NCI-H1105 (cell line): ENCODE measurements around the gene RNU7-1.
"Not testable (repeated sequence)": the region's sequence is repeated elsewhere in the genome, so short reads cannot be mapped to it uniquely, and the experiment has no call there.

Experiments
- DNase-seq: peaks from one replicate; lab custom pipeline; 2025; lab: John Stamatoyannopoulos, UW

Gene RNU7-1

DNA sequence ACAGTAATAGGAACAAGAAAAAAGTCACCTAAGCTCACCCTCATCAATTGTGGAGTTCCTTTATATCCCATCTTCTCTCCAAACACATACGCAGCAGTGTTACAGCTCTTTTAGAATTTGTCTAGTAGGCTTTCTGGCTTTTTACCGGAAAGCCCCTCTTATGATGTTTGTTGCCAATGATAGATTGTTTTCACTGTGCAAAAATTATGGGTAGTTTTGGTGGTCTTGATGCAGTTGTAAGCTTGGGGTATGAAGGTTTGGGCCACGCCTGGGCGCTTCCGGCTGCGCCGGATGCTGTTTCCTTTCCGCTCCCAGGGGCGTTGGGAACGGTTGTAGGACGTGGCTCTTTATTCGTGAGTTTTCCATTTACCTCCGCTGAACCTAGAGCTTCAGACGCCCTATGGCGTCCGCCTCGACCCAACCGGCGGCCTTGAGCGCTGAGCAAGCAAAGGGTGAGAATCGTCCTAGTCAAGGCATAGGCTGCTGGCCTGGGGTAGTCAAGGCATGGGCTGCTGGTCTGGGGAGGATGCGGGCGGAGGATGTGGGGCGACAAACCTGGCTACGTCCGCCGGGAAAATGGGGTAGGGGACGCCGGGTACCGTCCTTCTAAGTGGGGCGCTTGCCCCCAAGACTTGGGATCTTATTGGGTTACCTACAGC lies at the start of gene RNU7-1, which contains the start of gene C12orf57:
RNU7-1 (plus strand) TSS at position 95 of the 659 bp plus-strand sequence.
C12orf57 (plus strand) TSS at position 301 of the 659 bp plus-strand sequence; CDS start at position 401, 100 bp downstream.
- peak; percentile 87 for DNase-seq

DNA sequence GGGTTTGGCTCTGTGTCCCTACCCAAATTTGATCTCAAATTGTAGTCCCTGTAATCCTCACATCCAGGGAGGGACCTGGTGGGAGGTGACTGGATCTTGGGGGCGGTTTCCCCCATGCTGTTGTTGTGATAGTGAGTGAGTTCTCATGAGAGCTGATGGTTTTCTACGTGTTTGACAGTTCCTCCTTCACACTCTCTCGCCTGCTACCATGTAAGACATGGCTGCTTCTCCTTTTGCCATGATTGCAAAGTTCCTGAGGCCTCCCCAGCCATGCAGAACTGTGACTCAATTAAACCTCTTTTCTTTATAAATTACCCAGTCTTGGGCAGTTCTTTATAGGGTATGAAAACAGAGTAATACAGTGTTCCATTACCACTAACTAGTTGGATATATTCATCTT lies 49.3 kb upstream of the RNU7-1 start:
- no peak for DNase-seq

DNA sequence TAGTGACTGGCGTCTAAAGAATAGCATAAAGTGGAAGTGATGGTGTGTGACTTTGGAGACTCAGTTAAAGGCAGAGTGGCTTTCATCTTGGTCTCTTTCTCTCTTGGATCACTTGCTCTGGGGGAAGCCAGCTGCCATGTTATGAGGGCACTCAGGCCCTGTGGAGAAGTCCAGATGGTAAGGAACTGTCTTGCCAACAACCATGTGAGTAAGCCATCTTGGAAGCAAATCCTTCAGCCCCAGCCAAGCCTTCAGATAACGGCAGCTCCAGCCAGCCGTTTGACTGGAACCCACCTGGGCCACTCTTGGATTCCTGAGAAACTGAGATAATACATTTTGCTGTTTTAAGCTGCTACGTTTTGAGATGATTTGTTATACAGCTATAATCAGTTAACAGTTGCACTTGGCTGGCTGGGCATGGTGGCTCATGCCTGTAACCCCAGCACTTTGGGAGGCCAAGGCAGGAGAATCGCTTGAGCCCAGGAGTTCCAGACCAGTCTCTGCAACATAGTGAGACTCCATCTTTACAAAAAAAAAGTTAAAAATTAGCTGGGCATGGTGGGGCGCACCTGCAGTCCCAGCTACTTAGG lies 46.7 kb upstream of the RNU7-1 start:
- no peak for DNase-seq

DNA sequence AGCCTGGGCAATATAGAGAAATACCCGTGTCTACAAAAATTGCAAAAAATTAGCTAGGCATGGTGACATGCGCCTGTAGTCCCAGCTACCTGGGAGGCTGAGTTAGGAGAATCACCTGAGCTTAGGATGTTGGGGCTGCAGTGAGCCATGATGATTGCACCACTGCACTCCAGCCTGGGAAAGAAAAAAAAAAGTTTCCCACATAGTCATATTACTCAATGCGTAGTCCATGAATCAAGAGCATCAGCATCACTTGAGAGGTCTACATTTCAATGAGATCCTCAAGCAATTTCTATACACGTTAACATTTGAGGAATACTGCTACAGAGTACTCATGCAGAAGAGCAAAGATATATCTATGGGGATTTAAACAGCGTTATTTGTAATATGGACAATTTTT lies 44.2 kb upstream of the RNU7-1 start:
- DNase-seq: no peak

DNA sequence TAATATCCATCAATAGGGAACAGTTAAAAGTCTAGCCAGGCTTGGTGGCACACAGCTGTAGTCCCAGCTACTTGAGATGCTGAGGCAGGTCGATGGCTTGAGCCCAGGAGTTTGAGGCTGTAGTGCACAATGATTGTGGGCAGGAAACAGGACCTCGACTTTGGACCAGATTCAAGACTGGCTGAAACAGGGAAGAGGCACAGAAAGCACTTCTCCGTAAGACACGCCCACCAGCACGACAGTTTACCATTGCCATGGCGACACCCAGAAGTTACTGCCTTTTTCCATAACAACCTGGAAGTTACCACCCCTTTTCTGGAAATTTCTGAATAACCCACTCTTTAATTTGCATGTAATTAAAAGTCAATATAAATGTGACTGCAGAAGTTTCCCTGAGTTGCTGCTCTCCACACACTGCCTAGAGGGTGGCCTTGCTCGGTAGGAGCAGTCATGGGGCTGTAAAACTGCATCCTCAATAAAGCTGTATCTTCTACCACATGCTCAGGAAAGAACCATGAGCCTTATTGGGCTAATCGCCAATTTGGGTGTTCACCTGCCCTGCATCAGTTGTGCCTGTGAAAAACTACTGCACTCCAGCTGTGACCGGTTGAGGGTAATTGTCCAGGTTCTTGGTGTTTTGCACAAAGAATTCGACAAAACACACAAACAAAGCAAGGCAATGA lies 43.6 kb upstream of the RNU7-1 start:
- no peak for DNase-seq

DNA sequence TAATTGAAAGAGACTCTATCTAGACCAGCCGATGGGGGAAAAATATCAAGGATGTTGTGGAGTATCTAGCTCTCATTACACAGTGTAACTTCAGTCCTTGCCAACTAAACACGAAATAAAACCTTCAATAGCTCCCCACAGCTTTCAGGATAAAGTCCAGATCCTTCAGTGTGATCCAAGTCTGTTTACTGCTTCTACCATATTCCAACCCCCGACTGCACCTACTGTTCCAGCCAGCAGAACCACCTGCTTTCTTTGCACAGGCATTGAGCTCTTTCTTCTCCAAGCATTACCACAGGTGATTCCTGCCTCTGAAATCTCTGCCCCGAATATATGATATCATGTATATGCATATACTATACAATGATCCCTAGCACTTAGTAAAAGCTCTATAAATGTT lies 41.2 kb upstream of the RNU7-1 start:
- no peak for DNase-seq

DNA sequence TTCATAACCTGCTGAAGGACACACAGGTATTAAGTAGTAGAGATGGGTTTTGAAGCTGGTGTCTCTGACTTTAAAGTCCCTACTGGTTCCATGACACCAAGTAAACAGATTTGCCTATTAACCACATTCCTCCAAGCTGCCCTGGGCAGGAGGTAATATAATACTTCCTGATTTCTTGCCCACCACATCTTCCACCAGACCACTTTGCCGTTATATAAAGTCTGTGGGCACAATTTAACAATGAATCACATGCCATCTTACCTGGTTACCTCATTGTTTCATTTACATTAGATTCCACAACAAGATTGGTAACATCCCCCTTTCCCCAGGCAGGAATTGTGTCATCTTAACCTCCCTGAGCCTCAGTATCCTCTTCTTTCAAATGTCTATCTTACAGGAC lies 39.9 kb upstream of the RNU7-1 start:
- no peak for DNase-seq

DNA sequence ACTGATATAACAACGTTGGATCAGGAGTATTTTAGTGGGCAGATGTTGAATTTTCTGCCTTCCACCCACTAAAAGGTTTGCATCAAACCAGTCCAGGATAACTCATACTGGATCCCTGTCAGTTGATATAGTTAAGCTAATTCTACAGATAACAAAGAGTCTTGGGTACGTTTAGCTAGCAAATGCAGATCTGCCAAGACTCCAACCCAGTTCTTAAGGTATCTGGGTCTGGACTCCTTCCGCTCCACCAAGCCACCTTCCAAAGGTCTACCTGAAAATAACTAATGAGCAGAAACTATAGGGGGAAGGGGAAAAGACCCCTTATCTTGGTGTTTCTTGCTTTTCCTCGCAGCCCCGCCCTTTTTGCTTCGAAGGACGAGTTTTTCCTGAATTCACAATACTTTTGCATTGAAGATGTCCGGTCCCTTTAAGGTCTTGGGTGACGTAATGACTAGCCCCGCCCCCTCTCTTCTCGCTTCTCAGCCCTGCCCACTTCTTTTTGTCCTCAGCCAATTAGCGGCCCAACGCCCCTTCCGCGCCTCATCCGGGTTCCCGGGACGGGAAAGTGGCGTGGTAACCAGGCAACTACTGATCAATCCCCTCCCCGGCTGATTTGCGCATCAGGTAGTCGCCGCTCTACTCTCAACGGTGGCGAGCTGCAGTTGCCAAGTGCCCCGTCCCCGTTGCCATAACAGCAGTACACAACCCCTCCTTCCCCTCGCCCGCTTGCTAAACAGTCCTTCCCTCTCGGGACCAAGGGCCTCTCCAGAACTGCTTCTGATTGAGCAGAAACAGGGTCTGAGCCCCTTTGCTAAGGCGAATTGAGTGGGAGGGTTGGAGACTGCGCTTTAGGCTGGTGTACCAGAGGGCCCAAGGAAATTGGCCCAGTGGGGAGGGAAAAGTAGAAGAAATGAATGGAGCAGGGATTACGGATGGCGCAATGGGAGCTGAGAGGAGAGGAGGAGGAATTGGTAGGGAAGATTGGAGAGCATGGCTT lies 39.0 kb upstream of the RNU7-1 start, which contains the start of gene LRRC23:
LRRC23 (plus strand) TSS at position 543 of the 997 bp plus-strand sequence. CDS start 812 bp downstream, outside the sequence.
- peak; percentile 98 for DNase-seq

DNA sequence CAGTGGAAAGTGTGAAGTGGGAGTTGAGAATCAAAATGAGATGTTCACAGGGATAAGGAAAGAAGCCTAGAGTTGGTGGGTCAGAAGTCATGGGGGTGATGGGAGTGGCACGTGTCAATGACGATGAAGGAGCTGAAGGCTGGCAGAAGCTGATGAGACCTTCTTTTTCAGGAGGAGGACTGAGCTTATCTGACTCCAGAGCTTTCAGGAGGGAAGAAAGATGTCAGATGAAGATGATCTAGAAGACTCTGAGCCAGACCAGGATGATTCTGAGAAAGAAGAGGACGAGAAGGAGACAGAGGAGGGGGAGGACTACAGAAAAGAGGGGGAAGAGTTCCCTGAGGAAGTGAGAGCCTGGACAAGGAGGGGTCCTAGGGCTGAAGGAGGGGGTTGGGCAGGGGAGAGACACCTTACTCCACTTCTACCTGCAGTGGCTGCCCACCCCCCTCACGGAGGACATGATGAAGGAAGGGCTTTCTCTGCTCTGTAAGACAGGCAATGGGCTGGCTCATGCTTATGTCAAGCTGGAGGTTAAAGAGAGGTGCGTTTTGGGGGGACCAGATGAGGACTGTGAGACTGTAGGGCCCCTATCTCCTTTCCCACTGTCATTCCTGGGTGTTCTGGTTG lies 38.1 kb upstream of the RNU7-1 start:
- no peak for DNase-seq

DNA sequence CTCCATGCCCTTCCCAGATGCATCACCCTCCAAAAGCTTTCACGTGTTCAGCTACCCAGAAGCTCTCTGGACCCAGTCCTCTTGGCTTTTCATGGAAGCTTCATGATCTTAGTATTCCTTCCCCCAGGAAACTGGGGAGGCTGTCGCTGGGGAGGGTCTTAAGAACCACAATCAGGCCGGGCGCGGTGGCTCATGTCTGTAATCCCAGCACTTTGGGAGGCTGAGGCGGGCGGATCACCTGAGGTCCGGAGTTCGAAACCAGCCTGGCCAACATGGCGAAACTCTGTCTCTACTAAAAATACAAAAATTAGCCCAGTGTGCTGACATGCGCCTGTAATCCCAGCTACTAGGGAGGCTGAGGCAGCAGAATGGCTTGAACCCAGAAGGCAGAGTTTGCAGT lies 35.5 kb upstream of the RNU7-1 start:
- not testable (repeated sequence) for DNase-seq

DNA sequence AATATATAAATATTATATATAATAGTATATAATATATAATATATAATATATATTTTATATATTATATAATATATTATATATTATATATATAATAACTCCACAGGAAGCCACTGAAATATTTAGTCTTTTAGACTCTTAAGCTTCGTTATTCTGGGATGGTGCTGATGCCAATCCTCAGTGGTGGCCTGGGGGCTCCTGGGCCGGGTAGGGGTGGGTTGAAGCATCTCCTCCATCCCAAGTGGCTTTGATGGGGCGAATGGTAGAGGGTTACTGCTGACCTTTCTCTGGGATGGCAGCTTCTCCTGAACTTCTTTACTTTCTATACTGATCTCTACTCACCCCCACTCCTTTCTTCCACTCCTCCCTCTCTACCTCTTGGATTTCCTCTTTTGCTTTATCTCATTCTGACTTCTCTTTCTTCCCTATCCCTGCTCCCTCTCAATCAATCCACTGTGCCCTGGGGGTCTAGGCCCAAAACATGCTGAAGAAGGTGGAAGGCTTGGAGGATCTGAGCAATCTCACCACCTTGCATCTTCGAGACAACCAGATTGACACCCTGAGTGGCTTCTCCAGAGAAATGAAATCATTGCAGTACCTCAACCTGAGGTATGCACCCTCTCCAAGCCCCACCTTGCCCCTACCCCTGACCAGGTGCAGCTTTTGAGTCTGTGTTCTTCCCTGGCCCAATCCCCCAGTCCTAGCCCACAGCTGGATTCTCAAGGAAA lies 34.0 kb upstream of the RNU7-1 start:
- DNase-seq: no peak

DNA sequence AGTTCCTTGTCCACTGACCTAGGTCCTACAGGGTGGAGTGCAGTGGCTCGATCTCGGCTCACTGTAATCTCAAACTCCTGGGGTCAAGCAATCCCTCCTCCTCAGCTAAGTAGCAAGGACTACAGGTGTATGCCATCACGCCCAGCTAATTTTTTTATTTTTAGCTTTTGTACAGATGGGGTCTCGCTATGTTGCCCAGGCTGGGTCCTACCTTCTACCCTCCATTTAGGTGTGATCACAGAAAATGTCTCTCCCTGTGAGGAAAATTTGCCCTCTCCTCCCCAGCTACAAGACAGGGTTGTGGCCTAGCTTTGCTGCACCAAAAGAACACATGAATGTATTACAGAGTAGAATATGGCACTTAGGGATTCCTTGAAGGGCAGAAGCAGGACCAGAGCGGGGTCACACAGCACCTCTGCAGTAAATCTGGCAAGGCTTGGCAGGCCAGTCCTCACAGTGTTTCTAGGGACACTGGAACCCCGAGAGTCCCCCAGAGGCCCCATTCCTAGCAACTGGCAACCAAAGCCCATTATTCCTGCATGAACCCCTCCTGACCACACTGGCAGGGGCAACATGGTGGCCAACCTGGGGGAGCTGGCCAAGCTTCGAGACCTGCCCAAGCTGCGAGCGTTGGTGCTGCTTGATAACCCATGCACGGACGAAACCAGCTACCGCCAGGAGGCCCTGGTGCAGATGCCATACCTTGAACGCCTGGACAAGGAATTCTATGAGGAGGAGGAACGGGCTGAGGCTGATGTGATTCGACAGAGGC lies 31.3 kb upstream of the RNU7-1 start:
- DNase-seq: no peak

DNA sequence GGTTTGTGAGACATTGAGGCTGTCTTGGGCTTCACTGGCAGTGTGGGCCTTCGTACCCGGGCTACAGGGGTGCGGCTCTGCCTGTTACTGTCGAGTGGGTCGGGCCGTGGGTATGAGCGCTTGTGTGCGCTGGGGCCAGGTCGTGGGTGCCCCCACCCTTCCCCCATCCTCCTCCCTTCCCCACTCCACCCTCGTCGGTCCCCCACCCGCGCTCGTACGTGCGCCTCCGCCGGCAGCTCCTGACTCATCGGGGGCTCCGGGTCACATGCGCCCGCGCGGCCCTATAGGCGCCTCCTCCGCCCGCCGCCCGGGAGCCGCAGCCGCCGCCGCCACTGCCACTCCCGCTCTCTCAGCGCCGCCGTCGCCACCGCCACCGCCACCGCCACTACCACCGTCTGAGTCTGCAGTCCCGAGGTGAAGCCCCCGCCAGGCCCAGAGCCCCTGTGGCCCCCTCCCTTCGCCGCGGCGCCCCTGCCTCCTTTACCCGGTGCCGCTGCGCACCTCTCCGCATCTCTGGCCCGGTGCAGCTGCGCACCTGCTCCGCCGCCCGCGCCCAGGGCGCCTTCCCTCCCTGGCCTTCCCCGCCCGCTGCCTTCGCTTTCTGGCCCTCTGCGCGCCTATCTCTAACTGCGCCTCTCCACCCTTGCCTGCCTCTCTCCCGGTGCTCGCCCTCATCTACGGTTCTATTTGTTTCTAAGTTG lies 29.2 kb upstream of the RNU7-1 start, which contains the start of gene ENO2:
ENO2 (plus strand) TSS at position 335 of the 701 bp plus-strand sequence. CDS start 1,253 bp downstream, outside the sequence.
- peak; percentile 49 for DNase-seq

DNA sequence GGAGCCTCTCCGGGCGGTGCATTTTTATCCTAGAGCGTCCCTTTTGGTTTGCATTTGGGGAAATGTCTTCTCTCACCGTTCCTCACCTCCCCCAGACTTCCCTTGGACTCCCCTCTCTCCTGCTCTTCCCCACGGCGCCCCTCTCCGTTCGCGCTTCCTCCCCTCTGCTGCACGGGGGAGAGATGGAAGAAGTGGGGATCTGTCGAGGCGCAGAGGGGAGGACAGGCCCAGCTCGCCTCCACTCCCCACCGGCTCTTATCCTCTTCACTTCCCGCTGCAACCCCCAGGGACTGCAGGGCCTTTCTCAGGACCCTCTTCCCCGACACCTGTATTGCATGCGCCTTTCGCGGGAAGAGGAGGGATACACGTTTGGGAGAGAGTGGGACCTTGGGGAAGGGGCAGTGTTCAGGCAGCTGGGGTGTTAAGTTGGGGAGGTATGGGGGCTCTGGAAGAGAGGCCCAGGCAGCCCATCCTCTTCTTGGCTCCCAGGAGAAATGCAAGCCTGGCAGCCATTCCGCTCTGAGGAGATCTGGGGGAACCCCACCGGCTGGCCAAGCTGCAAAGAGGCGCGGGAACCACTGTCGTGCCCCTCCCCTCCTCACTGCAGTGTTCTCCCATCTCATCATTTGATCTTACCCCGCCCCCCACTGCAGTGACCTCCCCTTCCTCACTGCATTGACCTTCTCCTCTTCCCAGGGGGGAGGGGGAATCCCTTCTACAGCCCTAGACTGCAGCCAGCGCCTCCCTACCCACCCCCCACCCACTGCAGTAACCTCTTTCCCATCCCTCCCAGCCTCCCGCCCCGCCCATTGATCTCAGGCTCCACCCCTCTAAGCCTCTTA lies 28.4 kb upstream of the RNU7-1 start:
- DNase-seq: no peak

DNA sequence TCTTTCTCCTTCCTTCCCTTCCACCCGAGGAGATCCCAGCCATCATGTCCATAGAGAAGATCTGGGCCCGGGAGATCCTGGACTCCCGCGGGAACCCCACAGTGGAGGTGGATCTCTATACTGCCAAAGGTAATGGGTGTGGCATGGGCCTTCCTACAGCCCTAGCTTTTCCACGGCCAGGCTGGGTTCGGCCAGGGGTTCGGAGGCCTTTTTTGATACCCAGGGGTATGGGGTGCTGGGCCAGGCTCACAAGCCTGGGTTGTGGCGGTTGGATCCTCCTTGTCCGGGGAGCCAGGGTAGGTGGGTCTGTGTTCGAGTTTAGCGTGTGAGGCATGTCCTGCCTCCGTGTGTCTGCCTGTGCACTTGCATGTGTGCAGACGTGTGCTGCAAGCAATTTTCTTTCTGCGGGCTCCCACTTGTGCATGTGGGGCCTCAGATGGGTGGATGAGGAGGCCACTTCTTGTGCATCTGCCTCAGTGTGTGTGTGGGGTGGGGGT lies 27.8 kb upstream of the RNU7-1 start:
- DNase-seq: no peak

DNA sequence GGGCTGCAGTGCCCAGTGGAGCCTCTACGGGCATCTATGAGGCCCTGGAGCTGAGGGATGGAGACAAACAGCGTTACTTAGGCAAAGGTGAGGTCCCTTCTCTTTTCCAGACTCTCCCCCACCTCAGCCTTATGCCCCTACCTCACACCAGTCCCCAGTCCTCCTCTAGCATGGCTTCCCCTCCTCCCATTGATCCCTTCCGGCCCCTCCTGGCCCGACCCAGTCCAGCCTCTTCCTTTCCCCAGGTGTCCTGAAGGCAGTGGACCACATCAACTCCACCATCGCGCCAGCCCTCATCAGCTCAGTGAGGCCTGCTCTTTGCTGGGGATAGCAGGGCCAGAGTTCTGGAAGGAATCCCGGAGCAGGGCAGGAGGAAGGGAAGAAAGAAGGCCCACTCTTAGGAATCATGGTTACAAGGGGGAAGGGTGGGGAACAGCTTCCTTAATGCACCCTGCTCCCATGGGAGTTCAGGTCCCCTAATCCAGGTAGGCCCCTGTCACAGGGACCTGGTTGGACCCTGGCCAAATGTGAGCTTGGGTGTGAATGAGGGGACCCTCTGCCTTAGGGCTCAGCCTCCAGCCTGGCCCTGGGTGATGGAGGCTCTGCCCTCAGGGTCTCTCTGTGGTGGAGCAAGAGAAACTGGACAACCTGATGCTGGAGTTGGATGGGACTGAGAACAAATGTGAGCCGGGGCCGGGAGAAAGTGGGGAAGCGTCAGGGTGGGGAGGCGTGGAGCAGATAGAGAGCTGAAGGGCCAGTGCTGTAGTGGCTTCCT lies 27.0 kb upstream of the RNU7-1 start:
- no peak for DNase-seq
